Stimulated activated CD8-positive, alpha-beta memory T cell treated with anti-CD3 and anti-CD28 coated beads, Interleukin-12 subunit alpha, Interleukin-12 subunit beta, amount 100 ng/mL, for 24 hours (primary cell): ENCODE measurements around the gene PCSK5.
"Not testable (repeated sequence)": the region's sequence is repeated elsewhere in the genome, so short reads cannot be mapped to it uniquely, and the experiment has no call there.

Experiments
- DNase-seq: peaks from one replicate; pipeline ENCODE4 v3.0.0-alpha.2; 2020; ENCODE audit errors: extremely low read depth

PCSK5 gene

GRCh38 chr9:75889977-75890471 lies 449 bp upstream of the PCSK5 start:
- DNase-seq, result no peak

DNA sequence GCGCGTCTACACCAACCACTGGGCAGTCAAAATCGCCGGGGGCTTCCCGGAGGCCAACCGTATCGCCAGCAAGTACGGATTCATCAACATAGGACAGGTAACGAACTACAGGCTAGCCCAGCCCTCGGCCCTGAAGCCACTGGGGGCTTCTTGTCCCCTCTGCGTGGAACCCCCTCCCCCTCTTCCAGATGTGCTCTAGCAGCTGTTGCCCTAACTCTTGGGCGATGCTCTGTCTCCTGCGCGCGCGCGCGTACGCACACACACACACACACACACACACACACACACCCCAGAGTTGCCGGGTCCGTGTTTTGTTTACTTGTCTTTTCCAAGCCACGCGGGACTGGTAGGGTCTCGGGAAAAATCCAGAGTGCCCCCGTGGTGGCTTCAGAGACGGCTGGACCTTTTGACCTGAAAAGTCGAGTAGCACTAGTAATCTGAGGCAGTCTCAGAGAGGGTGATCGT lies 836 bp downstream of the PCSK5 start:
- DNase-seq, result no peak

DNA sequence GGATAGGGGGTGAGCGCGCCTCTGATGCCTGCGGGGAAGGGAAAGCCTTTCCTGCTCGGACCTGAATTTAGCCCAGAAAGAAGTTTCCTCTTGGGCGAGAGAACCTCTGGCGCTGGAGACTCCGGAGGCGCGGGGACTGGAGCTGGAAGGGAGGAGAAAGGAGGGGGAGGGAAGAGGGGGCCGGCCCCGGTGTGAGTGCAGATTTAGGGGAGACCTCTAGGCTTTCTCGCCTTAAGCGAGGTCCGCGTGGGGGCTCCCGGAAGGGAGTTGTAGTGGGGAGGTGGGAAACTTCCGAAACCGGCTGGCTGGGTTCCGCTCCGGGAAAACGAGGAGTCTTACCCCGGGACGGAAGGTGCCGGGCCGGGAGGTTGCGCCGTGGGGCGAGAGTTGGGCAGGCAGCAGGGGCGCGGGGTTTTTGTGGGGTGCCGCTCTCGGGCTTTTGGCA lies 1.3 kb downstream of the PCSK5 start:
- no peak for DNase-seq

DNA sequence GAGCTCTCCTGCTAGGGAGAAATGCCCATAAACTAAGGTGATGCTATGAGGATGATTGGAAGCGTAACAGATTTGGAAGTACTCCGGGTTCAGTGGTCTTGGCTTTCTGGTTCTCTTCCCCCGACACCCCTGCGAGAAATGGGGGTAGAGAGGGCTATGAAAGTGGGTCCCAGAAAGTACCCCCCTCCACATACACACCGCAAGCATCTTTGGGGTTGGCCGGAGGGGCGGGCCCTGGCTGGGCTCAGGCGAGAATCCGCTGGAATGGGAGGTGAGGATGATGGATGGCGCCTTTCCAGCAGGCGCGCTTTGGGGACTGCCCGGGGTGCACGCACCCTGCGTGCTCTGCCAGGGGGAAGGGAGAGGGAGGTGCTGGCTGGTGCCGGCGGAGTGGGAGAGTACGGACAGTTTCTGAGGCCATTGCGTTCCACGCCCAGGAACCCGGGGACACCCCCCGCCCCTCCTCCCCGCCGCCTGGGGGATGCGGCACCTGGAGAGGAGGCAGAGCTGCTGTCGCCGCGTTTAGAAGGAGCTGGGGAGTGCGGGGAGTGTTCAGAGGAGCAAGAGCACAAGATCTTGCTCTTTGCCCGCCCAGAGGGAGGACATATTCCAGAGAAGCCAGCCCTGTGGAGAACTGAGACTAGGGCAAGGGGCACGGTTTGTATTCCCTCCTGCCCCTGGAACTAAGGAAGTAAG lies 1.9 kb downstream of the PCSK5 start:
- DNase-seq, result no peak

DNA sequence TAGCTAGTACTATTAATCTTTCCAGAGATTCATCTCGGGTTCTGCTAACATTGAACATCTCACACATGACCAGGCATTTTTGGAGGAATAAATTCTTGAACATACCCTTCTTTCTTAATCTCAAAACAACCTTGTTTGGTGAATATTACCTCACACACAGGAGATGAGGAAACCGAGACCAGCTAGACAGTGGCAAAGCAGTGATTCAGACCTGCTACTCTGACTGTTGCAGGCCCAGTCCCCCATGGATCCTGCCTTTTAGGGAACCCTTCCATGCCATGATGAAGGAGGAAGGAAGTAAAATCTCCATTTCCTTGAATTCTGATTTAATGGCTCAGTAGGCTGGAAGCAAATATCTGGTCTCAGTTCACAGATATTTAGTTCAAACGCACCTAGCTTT lies 2.6 kb downstream of the PCSK5 start:
- DNase-seq, result no peak

DNA sequence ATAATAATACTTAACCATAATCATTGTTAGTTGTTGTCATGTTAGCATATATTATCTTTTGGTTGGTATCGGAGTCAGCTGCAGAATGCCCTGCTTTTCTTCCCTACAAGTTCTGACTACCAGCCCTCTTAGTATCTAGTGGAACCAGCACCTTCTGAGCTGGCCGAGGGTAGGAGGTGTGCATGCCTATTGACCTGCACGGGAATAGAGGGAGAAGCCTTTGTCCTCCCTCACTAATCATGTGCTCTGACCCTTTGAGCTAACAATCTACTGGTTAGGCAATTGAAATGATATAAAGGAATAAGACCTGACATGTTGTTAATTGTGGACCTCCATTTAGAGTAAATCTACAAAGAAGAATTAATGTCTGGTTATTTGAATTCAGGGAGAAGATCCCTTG lies 4.1 kb downstream of the PCSK5 start:
- DNase-seq, result no peak

- DNase-seq, result no peak
Measured at GRCh38 chr9:75895112-75895511, 4.6 kb downstream of the PCSK5 start.

DNA sequence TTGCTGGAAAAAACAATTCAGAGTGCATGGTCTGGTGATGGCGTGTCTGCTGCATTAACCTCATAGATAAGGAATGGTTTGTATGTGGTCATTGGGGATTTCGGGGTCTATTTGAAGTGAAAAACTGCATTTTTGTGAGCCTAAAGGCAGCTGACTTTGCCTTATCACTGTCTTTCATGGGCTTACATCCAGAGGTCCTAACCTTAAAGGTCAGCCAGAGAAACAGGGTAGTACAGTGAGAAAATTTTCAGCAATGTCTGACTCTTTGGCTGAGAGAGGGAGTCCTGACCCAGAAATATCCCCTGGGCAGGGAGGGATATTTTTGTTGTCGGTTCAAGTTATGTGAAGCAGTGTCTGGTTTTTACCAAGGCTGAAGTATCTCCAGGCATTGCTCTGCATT lies 5.7 kb downstream of the PCSK5 start:
- DNase-seq, result no peak

DNA sequence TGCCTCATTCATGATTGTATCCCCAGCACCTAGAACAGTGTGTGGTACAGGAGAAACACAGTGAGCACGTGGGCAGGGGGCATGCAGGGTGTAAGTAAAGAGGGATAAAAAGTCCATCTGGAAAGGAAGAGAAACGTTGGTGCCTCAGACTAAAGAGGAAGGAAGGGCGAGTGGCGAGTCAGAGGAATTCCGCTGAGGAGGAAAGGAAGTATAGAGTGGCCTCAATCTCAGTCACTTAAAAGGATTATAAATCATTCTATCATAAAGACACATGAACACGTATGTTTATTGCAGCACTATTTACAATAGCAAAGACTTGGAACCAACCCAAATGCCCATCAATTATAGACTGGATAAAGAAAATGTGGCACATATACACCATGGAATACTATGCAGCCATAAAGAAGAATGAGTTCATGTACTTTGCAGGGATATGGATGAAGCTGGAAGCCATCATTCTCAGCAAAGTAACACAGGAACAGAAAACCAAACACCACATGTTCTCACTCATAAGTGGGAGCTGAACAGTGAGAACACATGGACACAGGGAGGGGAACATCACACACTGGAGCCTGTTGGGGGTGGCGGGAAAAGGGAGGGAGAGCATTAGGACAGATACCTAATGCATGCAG lies 10.5 kb downstream of the PCSK5 start:
- not testable (repeated sequence) for DNase-seq

- no peak for DNase-seq
Measured at GRCh38 chr9:75903785-75904360, 13.4 kb downstream of the PCSK5 start.

DNA sequence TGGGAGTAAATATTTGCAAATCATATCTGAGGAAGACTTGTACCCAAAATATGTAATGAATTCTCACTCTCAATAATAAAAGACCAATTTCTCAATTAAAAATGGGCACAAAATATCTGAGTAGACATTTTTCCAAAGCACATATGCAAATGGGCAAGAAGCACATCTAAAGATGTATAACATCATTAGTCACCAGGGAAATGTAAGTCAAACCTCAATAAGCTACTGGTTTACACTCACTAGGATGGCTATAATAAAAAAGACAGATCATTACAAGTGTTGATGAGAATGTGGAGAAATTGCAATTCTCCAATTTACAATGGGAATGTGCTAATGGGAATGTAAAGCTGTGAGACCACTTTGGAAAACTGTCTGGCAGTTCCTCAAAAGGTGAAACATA lies 13.9 kb downstream of the PCSK5 start:
- no peak for DNase-seq

DNA sequence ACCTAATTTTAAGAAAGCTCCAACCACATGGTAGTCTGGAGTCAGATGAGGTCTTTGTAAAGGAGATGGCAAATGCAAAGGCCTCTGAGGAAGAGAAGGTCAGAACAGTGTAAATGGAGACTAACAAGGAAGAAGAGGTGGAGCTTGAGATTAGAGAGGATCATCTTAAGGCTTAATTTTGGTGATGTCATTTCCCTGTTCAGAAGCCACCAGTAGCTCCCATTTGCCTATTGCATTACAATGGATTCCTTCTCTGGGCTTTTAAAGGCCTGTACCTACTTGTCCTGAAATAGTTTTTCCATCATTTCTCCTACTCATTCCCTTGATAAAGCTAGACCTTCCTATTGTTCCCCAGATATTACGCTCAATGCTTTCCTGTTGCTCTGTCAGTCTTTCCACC lies 16.1 kb downstream of the PCSK5 start:
- DNase-seq, result no peak

GRCh38 chr9:75907329-75907728 lies 16.9 kb downstream of the PCSK5 start:
- no peak for DNase-seq

GRCh38 chr9:75907923-75908322 lies 17.4 kb downstream of the PCSK5 start:
- DNase-seq, result no peak

GRCh38 chr9:75909776-75910175 lies 19.3 kb downstream of the PCSK5 start:
- DNase-seq, result no peak

DNA sequence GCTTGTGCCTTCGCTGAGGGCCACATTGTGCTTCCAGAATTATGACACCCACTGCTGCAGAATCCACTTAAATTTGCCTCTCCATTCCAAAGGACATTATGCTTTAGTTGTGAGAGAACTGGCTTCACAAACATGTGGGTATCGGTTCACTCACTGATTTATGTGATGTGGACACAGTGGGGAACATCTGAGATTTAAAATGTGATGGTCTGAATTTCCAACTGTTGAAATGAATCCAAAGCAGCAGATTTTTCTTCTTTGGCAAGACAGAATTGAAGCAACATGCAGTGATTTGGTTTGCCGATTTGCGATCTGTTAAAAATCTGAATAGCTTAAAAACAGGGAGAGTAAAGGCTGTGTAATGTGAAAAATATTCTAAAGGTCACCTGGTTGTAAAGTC lies 20.3 kb downstream of the PCSK5 start:
- DNase-seq, result no peak

GRCh38 chr9:75911390-75911789 lies 20.9 kb downstream of the PCSK5 start:
- DNase-seq, result no peak

- no peak for DNase-seq
Measured at GRCh38 chr9:75912951-75913350, 22.5 kb downstream of the PCSK5 start.

DNA sequence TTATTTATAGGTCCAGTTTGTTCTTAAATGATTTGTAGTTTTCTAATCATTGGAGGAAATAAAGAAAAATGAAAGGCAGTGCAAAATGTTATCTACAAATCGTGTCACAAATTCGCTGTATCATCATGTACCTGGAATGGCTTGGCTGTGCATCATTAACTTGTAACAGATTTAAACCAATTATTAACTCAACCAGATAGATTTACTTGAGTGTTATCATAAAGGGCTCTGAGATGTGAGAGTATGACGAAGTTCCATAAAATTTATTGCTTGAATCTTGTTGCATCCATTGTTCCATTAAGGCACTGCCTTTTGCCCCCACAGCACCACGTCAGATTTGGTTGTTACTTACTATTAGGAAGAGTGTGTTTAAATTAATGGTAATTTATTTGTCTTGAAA lies 23.5 kb downstream of the PCSK5 start:
- no peak for DNase-seq

GRCh38 chr9:75914883-75915452 lies 24.5 kb downstream of the PCSK5 start:
- no peak for DNase-seq

- DNase-seq, result no peak
Measured at GRCh38 chr9:75918154-75918553, 27.7 kb downstream of the PCSK5 start.

DNA sequence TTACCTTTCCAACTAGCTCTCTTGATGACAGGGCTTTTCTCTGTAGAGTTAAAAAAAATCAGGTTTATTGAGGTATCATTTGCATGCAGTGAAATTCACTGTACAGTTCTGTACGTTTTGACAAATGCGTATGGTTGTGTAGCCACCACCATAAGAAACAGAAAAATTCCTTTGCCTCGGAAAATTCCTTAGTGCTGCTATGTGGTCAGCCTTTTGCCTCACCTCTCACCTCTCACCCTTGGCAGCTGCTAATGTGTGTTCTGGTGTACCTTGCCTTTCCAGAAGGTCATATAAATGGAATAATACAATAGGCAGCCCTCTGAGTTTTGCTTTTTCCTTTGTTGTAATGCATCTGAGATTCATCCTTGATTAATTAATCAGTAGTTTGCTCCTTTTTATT lies 28.4 kb downstream of the PCSK5 start:
- no peak for DNase-seq
